Ammon's horn (tissue), 1 donor: Measurements from ENCODE around the gene ARL6IP1.
"Not testable (repeated sequence)": the region's sequence is repeated elsewhere in the genome, so short reads cannot be mapped to it uniquely, and the experiment has no call there.

Experiments
- DNase-seq: peaks from one replicate; pipeline ENCODE4 v3.0.0-alpha.2; 2016; ENCODE audit warnings: low spot score

Gene ARL6IP1

GRCh38 chr16:18759598-18760520, 41.5 kb downstream of the ARL6IP1 start:
- peak; percentile 5 for DNase-seq

GRCh38 chr16:18757960-18758660, 43.2 kb downstream of the ARL6IP1 start:
- DNase-seq, result not testable (repeated sequence)

GRCh38 chr16:18756639-18757038, 44.7 kb downstream of the ARL6IP1 start:
- DNase-seq, result not testable (repeated sequence)

GRCh38 chr16:18742870-18743269, 58.5 kb downstream of the ARL6IP1 start:
- not testable (repeated sequence) for DNase-seq
